ENCODE measurements around the gene GLS2.
"Not testable (repeated sequence)": the region's sequence is repeated elsewhere in the genome, so short reads cannot be mapped to it uniquely, and the experiment has no call there.

Gene GLS2

GRCh38 chr12:56499452-56499851 is 11.5 kb upstream of the GLS2 start:
- not testable (repeated sequence) for H3K36me3 Mint-ChIP-seq, H3K9me3 Mint-ChIP-seq, H3K27ac Mint-ChIP-seq, H3K27me3 Mint-ChIP-seq, H3K4me3 Mint-ChIP-seq, H3K4me1 Mint-ChIP-seq

- not testable (repeated sequence) for H3K9me3 Mint-ChIP-seq, H3K36me3 Mint-ChIP-seq, H3K4me1 Mint-ChIP-seq, H3K27ac Mint-ChIP-seq, H3K4me3 Mint-ChIP-seq, H3K27me3 Mint-ChIP-seq
Observed at GRCh38 chr12:56498126-56498902, 10.4 kb upstream of the GLS2 start.

GRCh38 chr12:56496704-56497103 is 8.7 kb upstream of the GLS2 start:
- H3K9me3 Mint-ChIP-seq, H3K36me3 Mint-ChIP-seq, H3K27me3 Mint-ChIP-seq, H3K4me1 Mint-ChIP-seq, H3K27ac Mint-ChIP-seq: not testable (repeated sequence)
- H3K4me3 Mint-ChIP-seq, result peak overlapping the region; percentile 42

- not testable (repeated sequence) for H3K4me3 Mint-ChIP-seq, H3K36me3 Mint-ChIP-seq, H3K27ac Mint-ChIP-seq, H3K27me3 Mint-ChIP-seq, H3K4me1 Mint-ChIP-seq, H3K9me3 Mint-ChIP-seq
Observed at GRCh38 chr12:56494481-56494880, 6.5 kb upstream of the GLS2 start.

- not testable (repeated sequence) for H3K4me1 Mint-ChIP-seq, H3K4me3 Mint-ChIP-seq, H3K36me3 Mint-ChIP-seq, H3K27me3 Mint-ChIP-seq, H3K27ac Mint-ChIP-seq, H3K9me3 Mint-ChIP-seq
Observed at GRCh38 chr12:56494106-56494415, 6.1 kb upstream of the GLS2 start.

- H3K27me3 Mint-ChIP-seq, H3K4me1 Mint-ChIP-seq, H3K27ac Mint-ChIP-seq, H3K36me3 Mint-ChIP-seq, H3K4me3 Mint-ChIP-seq, H3K9me3 Mint-ChIP-seq: not testable (repeated sequence)
Observed at GRCh38 chr12:56493409-56494105, 5.6 kb upstream of the GLS2 start.

- H3K27ac Mint-ChIP-seq, result no peak overlapping the region
- H3K4me1 Mint-ChIP-seq, result peaks cover 18% of the 10 kb centered on the region
- H3K27me3 Mint-ChIP-seq, result peaks cover 8% of the 10 kb centered on the region
- no peaks in the 10 kb centered on the region for H3K36me3 Mint-ChIP-seq
- H3K9me3 Mint-ChIP-seq, result no peaks in the 10 kb centered on the region
- H3K4me3 Mint-ChIP-seq, result no peak overlapping the region
Observed at GRCh38 chr12:56490360-56490759, 2.4 kb upstream of the GLS2 start.

GRCh38 chr12:56487448-56488040 is 417 bp downstream of the GLS2 start:
- Mint-ChIP-seq H3K4me3 (peak overlapping the region; percentile 84), H3K27me3 (peaks cover 8% of the 10 kb centered on the region), H3K4me1 (peaks cover 18% of the 10 kb centered on the region)

GRCh38 chr12:56486694-56487093 is 1.3 kb downstream of the GLS2 start:
- Mint-ChIP-seq H3K9me3 (no peaks in the 10 kb centered on the region), H3K27ac (no peak overlapping the region), H3K36me3 (no peaks in the 10 kb centered on the region), H3K4me1 (peaks cover 18% of the 10 kb centered on the region), H3K4me3 (no peak overlapping the region), H3K27me3 (peaks cover 7% of the 10 kb centered on the region)

More at GRCh38 chr12:56487448-56488040, 417 bp downstream of the GLS2 start:
- no peaks in the 10 kb centered on the region for H3K36me3 Mint-ChIP-seq
- no peaks in the 10 kb centered on the region for H3K9me3 Mint-ChIP-seq
- peak overlapping the region; percentile 38 for H3K27ac Mint-ChIP-seq

- Mint-ChIP-seq H3K27ac (peak overlapping the region; percentile 26), H3K4me3 (no peak overlapping the region), H3K36me3 (no peaks in the 10 kb centered on the region), H3K4me1 (peaks cover 26% of the 10 kb centered on the region), H3K9me3 (no peaks in the 10 kb centered on the region), H3K27me3 (no peaks in the 10 kb centered on the region)
Observed at GRCh38 chr12:56484566-56484965, 3.4 kb downstream of the GLS2 start.

GRCh38 chr12:56479625-56480024 is 8.3 kb downstream of the GLS2 start:
- Mint-ChIP-seq H3K27ac (no peak overlapping the region), H3K36me3 (no peaks in the 10 kb centered on the region), H3K27me3 (no peaks in the 10 kb centered on the region), H3K4me3 (no peak overlapping the region), H3K9me3 (no peaks in the 10 kb centered on the region), H3K4me1 (peaks cover 11% of the 10 kb centered on the region)

GRCh38 chr12:56477521-56478225 is 10.3 kb downstream of the GLS2 start:
- no peak overlapping the region for H3K4me3 Mint-ChIP-seq
- H3K9me3 Mint-ChIP-seq, result no peaks in the 10 kb centered on the region
- H3K27ac Mint-ChIP-seq, result no peak overlapping the region
- H3K27me3 Mint-ChIP-seq, result no peaks in the 10 kb centered on the region
- peaks cover 19% of the 10 kb centered on the region for H3K4me1 Mint-ChIP-seq
- H3K36me3 Mint-ChIP-seq, result peaks cover 2% of the 10 kb centered on the region

- H3K27ac Mint-ChIP-seq, result no peak overlapping the region
Observed at GRCh38 chr12:56476972-56477432, 11.0 kb downstream of the GLS2 start.

GRCh38 chr12:56476143-56476542 is 11.8 kb downstream of the GLS2 start:
- Mint-ChIP-seq H3K36me3 (peaks cover 5% of the 10 kb centered on the region), H3K4me1 (peaks cover 28% of the 10 kb centered on the region), H3K9me3 (no peaks in the 10 kb centered on the region), H3K27me3 (no peaks in the 10 kb centered on the region), H3K4me3 (no peak overlapping the region), H3K27ac (no peak overlapping the region)

More at GRCh38 chr12:56476972-56477432, 11.0 kb downstream of the GLS2 start:
- Mint-ChIP-seq H3K36me3 (peaks cover 2% of the 10 kb centered on the region), H3K4me1 (peaks cover 21% of the 10 kb centered on the region), H3K9me3 (no peaks in the 10 kb centered on the region), H3K4me3 (no peak overlapping the region), H3K27me3 (no peaks in the 10 kb centered on the region)

GRCh38 chr12:56474389-56474788 is 13.6 kb downstream of the GLS2 start:
- Mint-ChIP-seq H3K27ac (no peak overlapping the region), H3K36me3 (peaks cover 11% of the 10 kb centered on the region), H3K27me3 (no peaks in the 10 kb centered on the region), H3K9me3 (no peaks in the 10 kb centered on the region), H3K4me1 (peaks cover 34% of the 10 kb centered on the region), H3K4me3 (no peak overlapping the region)
